OCI-LY7 (cell line): ENCODE data around the gene VPREB3. TPM values are rescaled to one million over a fixed set of nuclear protein-coding genes. Genes with fewer than 3 reads are reported as not detected.

Source experiments
- BruUV-seq: library from RNA; stranded (reverse); fragments of 400-500 nt; replicated peaks from 2 replicates; lab custom pipeline; 2021; lab: Mats Ljungman, UMichigan
- CTCF ChIA-PET: fragments of 300-600 bp; sonication (Branson Sonifier 250); formaldehyde crosslinking; loops from one replicate; lab custom pipeline; 2022; ENCODE audit warnings: antibody characterized with exemption; ENCODE audit not compliant: unreplicated experiment; lab: Charles Lee
- POLR2A ChIA-PET: fragments of 300-600 bp; sonication (Branson Sonifier 250); formaldehyde crosslinking; loops from one replicate; lab custom pipeline; 2022; ENCODE audit warnings: antibody characterized with exemption; lab: Charles Lee
- DNase-seq: peaks from one replicate; pipeline ENCODE4 v3.0.0-alpha.2; 2015; ENCODE audit warnings: low spot score
- H2AFZ ChIP-seq: fragments of 200-600 bp; sonication (generic), shearing (Covaris generic); 2 replicates; pipeline ENCODE4 v1.6.1; 2014; ENCODE audit warnings: mild to moderate bottlenecking, antibody characterized with exemption, low read length, moderate library complexity
- H3K27ac ChIP-seq: fragments of 200-600 bp; sonication (generic); 2 replicates; pipeline ENCODE4 v1.5.1; 2014; ENCODE audit warnings: mixed run types, low read depth, mild to moderate bottlenecking, moderate library complexity, low read length, inconsistent platforms; ENCODE audit not compliant: poor library complexity, severe bottlenecking
- H3K36me3 ChIP-seq: fragments of 200-600 bp; sonication (generic); 2 replicates; pipeline ENCODE4 v1.6.1; 2014; ENCODE audit warnings: mild to moderate bottlenecking, antibody characterized with exemption, low read length, moderate library complexity, mixed read lengths; ENCODE audit not compliant: insufficient read depth
- H3K4me1 ChIP-seq: fragments of 200-600 bp; sonication (generic); 2 replicates; pipeline ENCODE4 v1.5.1; 2014; ENCODE audit warnings: mild to moderate bottlenecking, low read length; ENCODE audit not compliant: insufficient read depth, poor library complexity, severe bottlenecking
- H3K4me2 ChIP-seq: fragments of 200-600 bp; sonication (generic); 2 replicates; pipeline ENCODE4 v1.6.1; 2014; ENCODE audit warnings: mild to moderate bottlenecking, low read length
- H3K4me3 ChIP-seq: fragments of 200-600 bp; sonication (generic); 2 replicates; pipeline ENCODE4 v1.5.1; 2014; ENCODE audit warnings: mild to moderate bottlenecking, low read depth, low read length; ENCODE audit not compliant: poor library complexity, severe bottlenecking
- H3K79me2 ChIP-seq: fragments of 200-600 bp; sonication (generic); 2 replicates; pipeline ENCODE4 v1.6.1; 2016; ENCODE audit warnings: low read depth, mild to moderate bottlenecking, low read length, moderate library complexity, mixed read lengths; ENCODE audit not compliant: insufficient read depth
- H3K9me2 ChIP-seq: fragments of 200-600 bp; sonication (generic); 2 replicates; pipeline ENCODE4 v1.6.1; 2016; ENCODE audit warnings: mild to moderate bottlenecking, low read length, mixed read lengths; ENCODE audit not compliant: insufficient read depth
- H3K9me3 ChIP-seq: fragments of 200-600 bp; sonication (generic); 2 replicates; pipeline ENCODE4 v1.6.1; 2014; ENCODE audit warnings: mild to moderate bottlenecking, mixed run types, low read length, mixed read lengths
- H4K20me1 ChIP-seq: fragments of 200-600 bp; sonication (generic); 2 replicates; pipeline ENCODE4 v1.6.1; 2014; ENCODE audit warnings: mild to moderate bottlenecking, antibody characterized with exemption, low read length, moderate library complexity, mixed read lengths; ENCODE audit not compliant: insufficient read depth
- EZH2phosphoT487 ChIP-seq: fragments of 200-600 bp; sonication (generic); IDR thresholded peaks from 2 replicates; pipeline ENCODE4 v1.6.1; 2018; ENCODE audit warnings: low read depth, borderline replicate concordance, mild to moderate bottlenecking, mixed run types, antibody characterized with exemption, low read length, moderate library complexity, mixed read lengths
- intact Hi-C: fragments of 100-400 bp; cut with micrococcal nuclease; formaldehyde crosslinking; loops from one replicate; pipeline ENCODE4 v1.10.0; 2022; ENCODE audit not compliant: unreplicated experiment
- total RNA-seq, 2 experiments: library from RNA; depleted of rRNA in 1 of 2; stranded (reverse); fragments of >200 nt in 1 of 2; shearing (Covaris generic) in 1 of 2; gene quantifications; 2 replicates each; pipeline ENCODE4 v1.2.3, GENCODE V29; 2014 to 2022
- TF ChIP-seq, protein P1 (sequence below): fragments of 200-600 bp; sonication (generic); conservative IDR thresholded peaks from 2 replicates; pipeline ENCODE4 v1.5.1; 2014; ENCODE audit warnings: mild to moderate bottlenecking, antibody characterized with exemption, low read length, moderate library complexity, mixed read lengths

VPREB3 gene
- total RNA-seq, 2 experiments from 2014 or later: 241 to 312 TPM

DNA sequence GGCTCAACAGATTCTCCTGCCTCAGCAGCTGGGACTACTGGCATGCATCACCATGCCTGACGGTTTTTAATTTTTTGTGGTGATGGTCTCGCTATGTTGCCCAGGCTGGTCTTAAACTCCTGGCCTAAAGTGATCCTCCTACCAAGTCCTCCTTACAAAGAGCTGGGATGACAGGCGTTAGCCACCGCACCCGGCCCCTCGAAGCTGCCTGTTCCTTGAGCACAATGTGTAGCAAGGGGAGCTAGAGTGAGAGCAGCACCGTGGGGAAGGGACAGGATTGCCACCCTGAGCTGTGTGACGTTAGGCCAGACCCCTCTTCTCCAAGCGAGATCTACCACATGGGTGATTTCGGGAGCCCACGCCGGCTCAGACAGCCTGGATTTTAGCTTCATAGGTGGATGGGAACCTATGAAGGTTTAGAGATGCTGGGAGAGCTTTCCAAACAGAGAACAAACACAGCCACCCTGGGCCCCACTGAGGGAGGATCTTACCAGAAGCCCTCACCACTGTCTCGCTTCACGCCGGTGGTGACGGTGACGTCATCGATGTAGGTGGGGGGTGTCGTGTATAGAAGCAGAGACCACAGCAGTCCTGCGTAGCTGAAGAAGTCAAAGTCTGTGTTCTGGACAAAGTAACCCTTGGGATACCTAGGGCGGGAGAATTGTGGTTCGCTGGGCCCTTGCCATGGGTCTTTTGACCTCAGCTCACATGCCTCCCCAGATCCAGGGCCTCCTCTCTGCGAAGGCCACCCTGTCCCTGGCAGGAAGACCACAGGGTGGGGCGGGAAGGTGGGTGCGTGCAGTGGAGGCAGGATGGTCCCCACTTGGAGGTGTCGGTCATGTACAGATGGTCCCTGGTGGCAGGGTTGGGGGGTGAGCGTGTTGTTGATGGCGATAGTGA lies 40.3 kb downstream of the VPREB3 start:
- intact Hi-C loops: no loop called here
- ChIA-PET POLR2A (no interaction called here), CTCF (no interaction called here)
- no peaks in the 10 kb centered on the region for H3K9me3 ChIP-seq
- no peaks in the 10 kb centered on the region for H3K9me2 ChIP-seq
- TF ChIP-seq, protein P1, sequence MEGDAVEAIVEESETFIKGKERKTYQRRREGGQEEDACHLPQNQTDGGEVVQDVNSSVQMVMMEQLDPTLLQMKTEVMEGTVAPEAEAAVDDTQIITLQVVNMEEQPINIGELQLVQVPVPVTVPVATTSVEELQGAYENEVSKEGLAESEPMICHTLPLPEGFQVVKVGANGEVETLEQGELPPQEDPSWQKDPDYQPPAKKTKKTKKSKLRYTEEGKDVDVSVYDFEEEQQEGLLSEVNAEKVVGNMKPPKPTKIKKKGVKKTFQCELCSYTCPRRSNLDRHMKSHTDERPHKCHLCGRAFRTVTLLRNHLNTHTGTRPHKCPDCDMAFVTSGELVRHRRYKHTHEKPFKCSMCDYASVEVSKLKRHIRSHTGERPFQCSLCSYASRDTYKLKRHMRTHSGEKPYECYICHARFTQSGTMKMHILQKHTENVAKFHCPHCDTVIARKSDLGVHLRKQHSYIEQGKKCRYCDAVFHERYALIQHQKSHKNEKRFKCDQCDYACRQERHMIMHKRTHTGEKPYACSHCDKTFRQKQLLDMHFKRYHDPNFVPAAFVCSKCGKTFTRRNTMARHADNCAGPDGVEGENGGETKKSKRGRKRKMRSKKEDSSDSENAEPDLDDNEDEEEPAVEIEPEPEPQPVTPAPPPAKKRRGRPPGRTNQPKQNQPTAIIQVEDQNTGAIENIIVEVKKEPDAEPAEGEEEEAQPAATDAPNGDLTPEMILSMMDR: no peak
- H3K4me2 ChIP-seq: no peak overlapping the region
- H3K27ac ChIP-seq: no peak overlapping the region
- peaks cover 49% of the 10 kb centered on the region for H3K36me3 ChIP-seq
- no peak overlapping the region for H3K4me3 ChIP-seq
- DNase-seq: no peak
- H2AFZ ChIP-seq: no peak overlapping the region
- peaks cover 13% of the 10 kb centered on the region; the same call in 1 of the 2 replicates for H3K79me2 ChIP-seq
- no peaks in the 10 kb centered on the region for H4K20me1 ChIP-seq
- H3K4me1 ChIP-seq: peaks cover 15% of the 10 kb centered on the region
- no TSS peak for BruUV-seq

DNA sequence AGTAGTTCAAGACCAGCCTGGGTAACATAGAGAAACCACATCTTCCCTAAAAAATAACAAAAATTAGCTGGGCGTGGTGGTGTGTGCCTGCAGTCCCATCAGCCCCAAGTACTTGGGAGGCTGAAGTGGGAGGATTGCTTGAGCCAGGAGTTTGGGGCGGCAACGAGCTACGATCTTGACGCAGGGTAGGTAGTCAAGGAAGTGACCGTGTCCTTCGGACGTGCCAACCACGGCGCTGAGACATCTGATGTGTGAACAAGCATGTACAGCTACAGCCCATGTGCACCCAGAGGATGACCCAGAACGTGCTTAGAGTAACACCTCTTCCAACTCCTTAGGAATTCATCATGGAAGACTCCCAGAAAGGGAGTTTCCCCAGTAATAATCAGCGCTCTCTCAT lies 42.0 kb downstream of the VPREB3 start:
- CTCF ChIA-PET: no interaction called here
- Histone ChIP-seq H3K27ac (no peak overlapping the region), H3K9me3 (no peaks in the 10 kb centered on the region), H3K4me3 (no peak overlapping the region), H2AFZ (no peak overlapping the region), H3K4me2 (no peak overlapping the region), H3K79me2 (peaks cover 13% of the 10 kb centered on the region; the same call in 1 of the 2 replicates), H4K20me1 (no peaks in the 10 kb centered on the region), H3K36me3 (peaks cover 66% of the 10 kb centered on the region), H3K9me2 (no peaks in the 10 kb centered on the region), H3K4me1 (peaks cover 12% of the 10 kb centered on the region)
- TF ChIP-seq, protein P1: no peak
- no peak for TF ChIP-seq EZH2phosphoT487
- intact Hi-C loops: no loop called here
- no TSS peak for BruUV-seq
- no peak for DNase-seq
- POLR2A ChIA-PET: interaction anchor here (1.6 kb wide), 1 partner anchor 41 kb away, joined by 3 read pairs; no protein-coding TSS in a partner anchor

DNA sequence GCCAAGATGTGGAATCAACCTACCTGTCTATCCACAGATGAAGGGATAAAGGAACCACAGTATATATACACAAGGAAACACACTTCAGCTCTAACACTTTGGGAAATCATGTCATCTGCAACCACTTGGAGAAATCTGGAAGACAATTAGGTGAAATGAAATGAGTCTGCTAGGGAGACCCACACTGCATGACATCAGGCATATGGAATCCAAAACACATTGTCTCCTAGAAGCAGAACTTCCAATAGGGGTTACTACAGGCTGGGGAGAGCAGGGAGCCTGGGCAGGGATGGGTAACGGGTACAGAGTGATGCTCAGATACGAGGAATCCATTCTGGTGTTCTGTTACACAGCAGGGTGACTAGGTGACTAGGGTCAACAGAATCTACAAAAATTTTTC lies 45.1 kb downstream of the VPREB3 start:
- Histone ChIP-seq H2AFZ (no peak overlapping the region), H3K36me3 (peaks cover 94% of the 10 kb centered on the region), H3K27ac (no peak overlapping the region), H3K9me3 (no peaks in the 10 kb centered on the region), H3K9me2 (no peaks in the 10 kb centered on the region), H4K20me1 (no peaks in the 10 kb centered on the region), H3K4me3 (no peak overlapping the region), H3K79me2 (peaks cover 1% of the 10 kb centered on the region; the same call in 1 of the 2 replicates), H3K4me2 (no peak overlapping the region), H3K4me1 (no peaks in the 10 kb centered on the region)
- no peak for TF ChIP-seq EZH2phosphoT487
- TF ChIP-seq, protein P1: no peak
- no peak for DNase-seq
- no TSS peak for BruUV-seq
- POLR2A ChIA-PET: no interaction called here
- CTCF ChIA-PET: no interaction called here
- intact Hi-C loops: no loop called here
